CD14-positive monocyte (primary cell): Measurements from ENCODE around the gene MYO15B. TPM values are rescaled to one million over a fixed set of nuclear protein-coding genes. Genes with fewer than 3 reads are reported as not detected.

ENCODE experiments used
- DNase-seq, 3 donors: peaks; one replicate each; pipeline ENCODE4 v3.0.0-alpha.2; 2011 to 2022
- H2AFZ ChIP-seq: 2 replicates; pipeline ENCODE4 v1.6.0; 2012; ENCODE audit warnings: mild to moderate bottlenecking, low read depth, low read length, inconsistent platforms; ENCODE audit not compliant: insufficient read depth, poor library complexity, severe bottlenecking
- H3K27ac ChIP-seq, 2 donors: 1 replicate in 1 of 2; 2 replicates in 1 of 2; pipeline ENCODE4 v1.5.1; 2012 to 2013; ENCODE audit warnings: low read length in 2 of 2, control low read depth in 1 of 2, inconsistent platforms in 1 of 2, low read depth in 1 of 2, mild to moderate bottlenecking in 1 of 2
- H3K27me3 ChIP-seq, 2 donors: one replicate each; pipeline versions ENCODE4 v1.6.0 to v1.6.1; 2011 to 2013; ENCODE audit warnings: low read length in 2 of 2; ENCODE audit not compliant: control insufficient read depth in 2 of 2, insufficient read depth in 2 of 2
- H3K36me3 ChIP-seq, 2 donors: replicated peaks in 1 of 2; 1 replicate in 1 of 2; 2 replicates in 1 of 2; pipeline versions ENCODE4 v1.5.1 to v1.6.1; 2012 to 2013; ENCODE audit warnings: low read length in 2 of 2, control low read depth in 1 of 2, inconsistent platforms in 1 of 2, mild to moderate bottlenecking in 1 of 2; ENCODE audit not compliant: insufficient read depth in 2 of 2, control insufficient read depth in 1 of 2
- H3K4me1 ChIP-seq, 2 donors: 1 replicate in 1 of 2; 2 replicates in 1 of 2; pipeline versions ENCODE4 v1.5.1 to v1.6.1; 2012 to 2013; ENCODE audit warnings: low read length in 2 of 2, control low read depth in 1 of 2, inconsistent platforms in 1 of 2, mild to moderate bottlenecking in 1 of 2, moderate library complexity in 1 of 2; ENCODE audit not compliant: insufficient read depth in 2 of 2, control insufficient read depth in 1 of 2
- H3K4me2 ChIP-seq: replicated peaks from 2 replicates; pipeline ENCODE3; 2012; ENCODE audit warnings: low read length, moderate library complexity, mild to moderate bottlenecking; ENCODE audit not compliant: poor library complexity, severe bottlenecking; ENCODE audit errors: extremely low read depth
- H3K4me3 ChIP-seq, 3 experiments: fragments of 200-600 bp in 1 of 3; sonication (generic) in 1 of 3; replicated peaks in 1 of 3; 1 replicate in 2 of 3; 2 replicates in 1 of 3; pipeline ENCODE4 v1.5.1; 2011 to 2013; ENCODE audit warnings: low read length in 3 of 3, mild to moderate bottlenecking in 3 of 3, control low read depth in 2 of 3, low read depth in 2 of 3, inconsistent platforms in 1 of 3, moderate library complexity in 1 of 3
- H3K79me2 ChIP-seq: 2 replicates; pipeline ENCODE4 v1.6.0; 2012; ENCODE audit warnings: mild to moderate bottlenecking, control low read depth, inconsistent platforms, low read length, moderate library complexity; ENCODE audit not compliant: insufficient read depth
- H3K9ac ChIP-seq: 2 replicates; pipeline ENCODE4 v1.6.0; 2017; ENCODE audit warnings: low read length, mild to moderate bottlenecking; ENCODE audit not compliant: insufficient read depth, poor library complexity, severe bottlenecking
- H3K9me3 ChIP-seq, 2 donors: replicated peaks in 1 of 2; 1 replicate in 1 of 2; 2 replicates in 1 of 2; pipeline versions ENCODE4 v1.5.1 to v1.6.1; 2012 to 2013; ENCODE audit warnings: low read length in 2 of 2, control low read depth in 1 of 2; ENCODE audit not compliant: control insufficient read depth in 1 of 2, insufficient read depth in 1 of 2
- H4K20me1 ChIP-seq: 2 replicates; pipeline ENCODE4 v1.6.0; 2012; ENCODE audit warnings: mild to moderate bottlenecking, low read length, control low read depth, moderate library complexity; ENCODE audit not compliant: insufficient read depth
- H3K27ac Mint-ChIP-seq, 7 donors: one replicate each; pipeline ENCODE4 v1.8.0; 2020; ENCODE audit warnings: mild to moderate bottlenecking in 7 of 7, mixed read lengths in 7 of 7, moderate library complexity in 6 of 7, inconsistent platforms in 2 of 7
- H3K27me3 Mint-ChIP-seq, 3 donors: one replicate each; pipeline ENCODE4 v1.8.0; 2021 to 2022; ENCODE audit warnings: low read depth in 3 of 3, mild to moderate bottlenecking in 3 of 3, mixed read lengths in 3 of 3, moderate library complexity in 3 of 3, inconsistent platforms in 1 of 3
- H3K36me3 Mint-ChIP-seq, 2 donors: one replicate each; pipeline ENCODE4 v1.8.0; 2020; ENCODE audit warnings: mixed read lengths in 2 of 2, inconsistent platforms in 1 of 2, mild to moderate bottlenecking in 1 of 2
- H3K4me1 Mint-ChIP-seq: one replicate; pipeline ENCODE4 v1.8.0; 2020; ENCODE audit warnings: mild to moderate bottlenecking, mixed read lengths
- H3K4me3 Mint-ChIP-seq, 2 donors: one replicate each; pipeline ENCODE4 v1.8.0; 2020; ENCODE audit warnings: mild to moderate bottlenecking in 2 of 2, mixed read lengths in 2 of 2, moderate library complexity in 1 of 2
- H3K9me3 Mint-ChIP-seq, 7 donors: one replicate each; pipeline ENCODE4 v1.8.0; 2020 to 2022; ENCODE audit warnings: mixed read lengths in 7 of 7, mild to moderate bottlenecking in 6 of 7, moderate library complexity in 6 of 7, inconsistent platforms in 2 of 7
- WGBS: methylation state at CpG from one replicate; pipeline ENCODE4 v1.1.5; 2013; ENCODE audit warnings: missing lambda C conversion rate; ENCODE audit not compliant: insufficient coverage; 5-methylcytosine and 5-hydroxymethylcytosine counted together
- intact Hi-C, 2 donors: fragments of 100-400 bp; cut with micrococcal nuclease; formaldehyde crosslinking; loops; one replicate each; pipeline versions ENCODE4 v1.15.0 to v1.15.1; 2023
- polyA plus RNA-seq, 3 donors: library from polyadenylated mRNA; depleted of rRNA in 1 of 3; unstranded in 2 of 3; stranded (reverse) in 1 of 3; fragments of 300-500 nt in 2 of 3; fragments of >200 nt in 1 of 3; fragmentation: Illumina TruSeq in 2 of 3; gene quantifications; 1 replicate in 2 of 3; 2 replicates in 1 of 3; pipeline ENCODE4 v1.2.3, GENCODE V29; 2012 to 2021
- TF ChIP-seq, protein P1 (sequence below): fragments of 200-600 bp; IDR thresholded peaks from one replicate; pipeline ENCODE4 v1.8.0; 2022; ENCODE audit warnings: antibody characterized with exemption, mild to moderate bottlenecking

Gene MYO15B
- polyA plus RNA-seq, 3 donors, result 0.17 to 596 (median 0.62) TPM

DNA sequence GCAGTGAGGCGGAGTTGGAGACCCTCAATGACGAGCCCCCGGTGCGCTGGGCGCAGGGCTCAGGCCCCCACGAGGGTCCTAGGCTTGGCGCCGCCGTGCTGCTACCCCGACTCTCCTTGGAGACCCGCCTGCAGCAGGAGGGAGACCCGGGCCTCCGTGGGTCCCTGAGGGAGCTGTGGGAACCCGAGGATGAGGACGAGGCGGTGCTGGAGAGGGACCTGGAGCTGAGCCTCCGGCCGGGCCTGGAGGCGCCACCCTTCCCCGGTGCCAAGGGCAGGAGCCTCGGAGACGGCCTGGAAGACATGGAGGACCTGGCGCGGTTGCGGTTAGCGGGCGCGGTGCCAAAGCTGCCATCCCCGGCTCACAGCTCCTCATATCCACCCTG lies 2.3 kb downstream of the MYO15B start:
- Mint-ChIP-seq H3K4me1 (peaks cover 16% of the 10 kb centered on the region), H3K4me3 (peak overlapping the region in 1 of 2 donors; percentile 34), H3K27ac (no peak overlapping the region), H3K27me3 (peaks cover 0 to 2% (median 0%) of the 10 kb centered on the region in 3 donors), H3K9me3 (no peaks in the 10 kb centered on the region), H3K36me3 (peaks cover 3 to 30% of the 10 kb centered on the region in 2 donors)
- no peak for DNase-seq
- TF ChIP-seq, protein P1, sequence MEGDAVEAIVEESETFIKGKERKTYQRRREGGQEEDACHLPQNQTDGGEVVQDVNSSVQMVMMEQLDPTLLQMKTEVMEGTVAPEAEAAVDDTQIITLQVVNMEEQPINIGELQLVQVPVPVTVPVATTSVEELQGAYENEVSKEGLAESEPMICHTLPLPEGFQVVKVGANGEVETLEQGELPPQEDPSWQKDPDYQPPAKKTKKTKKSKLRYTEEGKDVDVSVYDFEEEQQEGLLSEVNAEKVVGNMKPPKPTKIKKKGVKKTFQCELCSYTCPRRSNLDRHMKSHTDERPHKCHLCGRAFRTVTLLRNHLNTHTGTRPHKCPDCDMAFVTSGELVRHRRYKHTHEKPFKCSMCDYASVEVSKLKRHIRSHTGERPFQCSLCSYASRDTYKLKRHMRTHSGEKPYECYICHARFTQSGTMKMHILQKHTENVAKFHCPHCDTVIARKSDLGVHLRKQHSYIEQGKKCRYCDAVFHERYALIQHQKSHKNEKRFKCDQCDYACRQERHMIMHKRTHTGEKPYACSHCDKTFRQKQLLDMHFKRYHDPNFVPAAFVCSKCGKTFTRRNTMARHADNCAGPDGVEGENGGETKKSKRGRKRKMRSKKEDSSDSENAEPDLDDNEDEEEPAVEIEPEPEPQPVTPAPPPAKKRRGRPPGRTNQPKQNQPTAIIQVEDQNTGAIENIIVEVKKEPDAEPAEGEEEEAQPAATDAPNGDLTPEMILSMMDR, result no peak
- Histone ChIP-seq H3K27me3 (no peaks in the 10 kb centered on the region), H4K20me1 (peaks cover 34% of the 10 kb centered on the region), H3K9ac (no peak overlapping the region), H3K4me2 (peak overlapping the region; percentile 95), H3K9me3 (no peaks in the 10 kb centered on the region), H3K79me2 (peaks cover 31% of the 10 kb centered on the region), H3K4me3 (peak overlapping the region in 2 of 3 experiments; percentile 65 to 88), H3K36me3 (peaks cover 14 to 36% of the 10 kb centered on the region in 2 donors), H3K4me1 (peaks cover 21 to 30% of the 10 kb centered on the region in 2 donors), H3K27ac (no peak overlapping the region), H2AFZ (peak overlapping the region; percentile 70)
- WGBS, result 86% methylated on average over 26 of the region's 29 CpGs
- intact Hi-C loops, result loop anchor here (2.0 to 10.0 kb wide), 4 partner anchors 73 to 325 kb away; partner anchors contain the start of genes TSEN54 (in 2 of the 2), CASKIN2 (in 1 of the 2), GGA3 (in 1 of the 2) and MRPS7 (in 1 of the 2)

DNA sequence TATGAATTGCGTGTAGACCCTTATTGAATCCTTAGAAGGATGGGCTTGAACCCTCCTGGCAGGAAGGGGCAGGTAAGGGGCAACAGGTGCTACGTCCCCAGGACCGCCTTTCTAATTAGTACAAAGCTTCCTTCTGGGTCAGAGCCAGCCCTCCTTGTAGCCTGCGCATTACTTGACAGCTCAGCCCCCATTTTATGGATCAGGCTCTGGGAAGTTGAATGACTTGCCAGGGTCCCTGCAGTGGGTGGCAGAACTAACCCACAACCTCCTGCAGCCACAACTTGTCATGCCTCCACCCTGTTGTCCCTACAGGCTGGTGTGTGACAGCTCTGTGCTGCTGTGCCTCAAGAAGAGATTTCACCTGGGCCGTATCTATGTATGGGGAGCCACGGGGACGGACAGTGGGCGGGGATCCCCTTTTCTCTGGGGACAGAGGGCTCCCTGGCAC lies 2.7 kb downstream of the MYO15B start:
- H4K20me1 ChIP-seq, result peaks cover 38% of the 10 kb centered on the region
- peaks cover 21 to 30% of the 10 kb centered on the region in 2 donors for H3K4me1 ChIP-seq
- Mint-ChIP-seq H3K36me3 (peaks cover 3 to 30% of the 10 kb centered on the region in 2 donors), H3K27me3 (peaks cover 0 to 2% (median 0%) of the 10 kb centered on the region in 3 donors), H3K9me3 (no peaks in the 10 kb centered on the region), H3K4me1 (peaks cover 16% of the 10 kb centered on the region), H3K4me3 (peak overlapping the region in 1 of 2 donors; percentile 34), H3K27ac (peak overlapping the region in 2 of 7 donors; percentile 10 to 12)
- WGBS, result 94% methylated on average over 6 of the region's 8 CpGs
- H3K4me2 ChIP-seq, result peak overlapping the region; percentile 95
- TF ChIP-seq, protein P1, result no peak
- H3K27ac ChIP-seq, result no peak overlapping the region
- intact Hi-C loops, result no loop called here
- peaks cover 31% of the 10 kb centered on the region for H3K79me2 ChIP-seq
- no peaks in the 10 kb centered on the region for H3K9me3 ChIP-seq
- H3K4me3 ChIP-seq, result peak overlapping the region in 1 of 3 experiments; percentile 88
- H2AFZ ChIP-seq, result no peak overlapping the region
- no peaks in the 10 kb centered on the region for H3K27me3 ChIP-seq
- H3K9ac ChIP-seq, result no peak overlapping the region
- peaks cover 14 to 39% of the 10 kb centered on the region in 2 donors for H3K36me3 ChIP-seq
- no peak for DNase-seq
